RPMI7951 (cell line): ENCODE data around the gene TRAF4. TPM values are rescaled to one million over a fixed set of nuclear protein-coding genes. Genes with fewer than 3 reads are reported as not detected.
"Not testable (repeated sequence)": the region's sequence is repeated elsewhere in the genome, so short reads cannot be mapped to it uniquely, and the experiment has no call there.

Source experiments
- DNase-seq: peaks from one replicate; pipeline ENCODE4 v3.0.0-alpha.2; 2012; ENCODE audit warnings: low read depth
- total RNA-seq: library from RNA; depleted of rRNA; stranded (reverse); fragments of >200 nt; shearing (Covaris generic); gene quantifications from 2 replicates; pipeline ENCODE4 v1.2.3, GENCODE V29; 2014

Gene TRAF4
- total RNA-seq, 1 experiment from 2014 or later, result 25.5 TPM

- DNase-seq, result no peak
Measured at GRCh38 chr17:28715217-28715616, 28.6 kb upstream of the TRAF4 start.

GRCh38 chr17:28716740-28717577 is 26.9 kb upstream of the TRAF4 start:
- peak; percentile 40 for DNase-seq

GRCh38 chr17:28717578-28718332 is 26.1 kb upstream of the TRAF4 start, which contains the start of gene RAB34:
Gene RAB34 (minus strand): TSS chr17:28717868. CDS start chr17:28717266, 602 bp downstream.
- peak; percentile 85 for DNase-seq

GRCh38 chr17:28718333-28719020 is 25.3 kb upstream of the TRAF4 start:
- DNase-seq, result no peak

GRCh38 chr17:28719021-28719433 is 24.8 kb upstream of the TRAF4 start:
- DNase-seq, result no peak

- DNase-seq, result no peak
Measured at GRCh38 chr17:28720247-28720996, 23.4 kb upstream of the TRAF4 start.

- DNase-seq, result not testable (repeated sequence)
Measured at GRCh38 chr17:28720997-28721329, 22.8 kb upstream of the TRAF4 start.

GRCh38 chr17:28722417-28723158 is 21.2 kb upstream of the TRAF4 start:
- no peak for DNase-seq

GRCh38 chr17:28723159-28723835 is 20.5 kb upstream of the TRAF4 start:
- DNase-seq, result no peak

GRCh38 chr17:28723836-28724499 is 19.8 kb upstream of the TRAF4 start:
- DNase-seq, result not testable (repeated sequence)

GRCh38 chr17:28724500-28725165 is 19.2 kb upstream of the TRAF4 start:
- no peak for DNase-seq

- peak; percentile 54 for DNase-seq
Measured at GRCh38 chr17:28725166-28725659, 18.6 kb upstream of the TRAF4 start.

- DNase-seq, result peak; percentile 84
Measured at GRCh38 chr17:28725660-28726225, 18.1 kb upstream of the TRAF4 start.

- DNase-seq, result peak; percentile 62
Measured at GRCh38 chr17:28726226-28726626, 17.6 kb upstream of the TRAF4 start, which contains the start of gene TLCD1. Gene TLCD1 (minus strand): TSS chr17:28726233. CDS start chr17:28726097, 136 bp downstream.

- DNase-seq, result peak; percentile 87
Measured at GRCh38 chr17:28726627-28727491, 17.0 kb upstream of the TRAF4 start.

GRCh38 chr17:28728364-28729200 is 15.2 kb upstream of the TRAF4 start, which contains the start of gene NEK8:
Gene NEK8 (plus strand): TSS chr17:28728788. CDS start chr17:28728814, 26 bp downstream.
- peak; percentile 87 for DNase-seq
